Neuronal stem cell (in vitro differentiated cells): Measurements from ENCODE around the gene POLR2B.
"Not testable (repeated sequence)": the region's sequence is repeated elsewhere in the genome, so short reads cannot be mapped to it uniquely, and the experiment has no call there.

Experiments
- DNase-seq: peaks from one replicate; pipeline ENCODE4 v3.0.0-alpha.2; 2013; ENCODE audit warnings: low spot score
- H2AFZ ChIP-seq: one replicate; pipeline ENCODE4 v1.6.1; 2013; ENCODE audit warnings: mild to moderate bottlenecking, low read length, inconsistent platforms
- H2AK5ac ChIP-seq: 2 replicates; pipeline ENCODE4 v1.6.1; 2013; ENCODE audit warnings: low read depth, mild to moderate bottlenecking, inconsistent platforms, low read length, moderate library complexity, mixed read lengths
- H2BK120ac ChIP-seq: 2 replicates; pipeline ENCODE4 v1.6.1; 2013; ENCODE audit warnings: low read depth, mild to moderate bottlenecking, inconsistent platforms, low read length, moderate library complexity, mixed read lengths
- H2BK12ac ChIP-seq: one replicate; pipeline ENCODE4 v1.6.1; 2013; ENCODE audit warnings: low read length, inconsistent platforms
- H2BK15ac ChIP-seq: 2 replicates; pipeline ENCODE4 v1.6.1; 2013; ENCODE audit warnings: mild to moderate bottlenecking, low read length, inconsistent platforms, mixed read lengths
- H2BK5ac ChIP-seq: one replicate; pipeline ENCODE4 v1.6.1; 2013; ENCODE audit warnings: inconsistent platforms, mild to moderate bottlenecking, low read length, moderate library complexity
- H3K14ac ChIP-seq: one replicate; pipeline ENCODE4 v1.6.1; 2013; ENCODE audit warnings: low read length, inconsistent platforms
- H3K18ac ChIP-seq: 2 replicates; pipeline ENCODE4 v1.6.1; 2013; ENCODE audit warnings: low read length, inconsistent platforms
- H3K23ac ChIP-seq: 2 replicates; pipeline ENCODE4 v1.6.1; 2013; ENCODE audit warnings: low read depth, mild to moderate bottlenecking, mixed read lengths, low read length, inconsistent platforms; ENCODE audit not compliant: poor library complexity
- H3K27ac ChIP-seq: replicated peaks from 3 replicates; pipeline ENCODE4 v1.5.1; 2013; ENCODE audit warnings: low read length, inconsistent platforms
- H3K27me3 ChIP-seq, 3 experiments: 2 replicates each; pipeline ENCODE4 v1.6.1; 2013; ENCODE audit warnings: low read length in 3 of 3, mild to moderate bottlenecking in 2 of 3, inconsistent platforms in 1 of 3, low read depth in 1 of 3, mixed read lengths in 1 of 3, moderate library complexity in 1 of 3; ENCODE audit not compliant: control insufficient read depth in 3 of 3, insufficient read depth in 3 of 3
- H3K36me3 ChIP-seq, 2 donors: replicated peaks in 1 of 2; 2 replicates each; pipeline ENCODE4 v1.6.1; 2013; ENCODE audit warnings: low read length in 2 of 2; ENCODE audit not compliant: control insufficient read depth in 2 of 2, insufficient read depth in 2 of 2
- H3K4ac ChIP-seq: 2 replicates; pipeline ENCODE4 v1.6.1; 2013; ENCODE audit warnings: inconsistent platforms, mild to moderate bottlenecking, low read length, moderate library complexity
- H3K4me1 ChIP-seq, 2 donors: 1 replicate in 1 of 2; 2 replicates in 1 of 2; pipeline ENCODE4 v1.6.1; 2013; ENCODE audit warnings: low read length in 2 of 2, low read depth in 1 of 2; ENCODE audit not compliant: control insufficient read depth in 2 of 2, insufficient read depth in 1 of 2
- H3K4me2 ChIP-seq: one replicate; pipeline ENCODE4 v1.6.1; 2013; ENCODE audit warnings: mild to moderate bottlenecking, low read length, inconsistent platforms; ENCODE audit not compliant: insufficient read depth, poor library complexity, severe bottlenecking
- H3K4me3 ChIP-seq, 2 donors: 2 replicates each; pipeline ENCODE4 v1.5.1; 2013; ENCODE audit warnings: low read length in 2 of 2, mild to moderate bottlenecking in 2 of 2, inconsistent platforms in 1 of 2, moderate library complexity in 1 of 2
- H3K79me1 ChIP-seq: one replicate; pipeline ENCODE4 v1.6.1; 2013; ENCODE audit warnings: low read depth, mild to moderate bottlenecking, inconsistent platforms, low read length, moderate library complexity
- H3K9ac ChIP-seq: one replicate; pipeline ENCODE4 v1.6.1; 2013; ENCODE audit warnings: mild to moderate bottlenecking, low read depth, low read length, inconsistent platforms; ENCODE audit not compliant: poor library complexity
- H3K9me3 ChIP-seq, 2 donors: replicated peaks in 1 of 2; 2 replicates each; pipeline versions ENCODE3 to v1.6.1; 2013; ENCODE audit warnings: low read length in 2 of 2, mild to moderate bottlenecking in 2 of 2, inconsistent platforms in 1 of 2, low read depth in 1 of 2, mixed read lengths in 1 of 2, moderate library complexity in 1 of 2; ENCODE audit not compliant: control insufficient read depth in 2 of 2, insufficient read depth in 1 of 2
- H4K8ac ChIP-seq: one replicate; pipeline ENCODE4 v1.6.1; 2013; ENCODE audit warnings: low read depth, mild to moderate bottlenecking, inconsistent platforms, low read length, moderate library complexity
- H4K91ac ChIP-seq: one replicate; pipeline ENCODE4 v1.6.1; 2013; ENCODE audit warnings: low read length, low read depth, mild to moderate bottlenecking, inconsistent platforms; ENCODE audit not compliant: poor library complexity
- WGBS, 2 donors: extraction: QIAGEN DNeasy Blood & Tissue Kit; methylation state at CpG; one replicate each; pipeline ENCODE4 v1.1.7; 2013; ENCODE audit warnings: missing lambda C conversion rate in 2 of 2, mixed read lengths in 1 of 2; ENCODE audit not compliant: insufficient read length in 2 of 2, insufficient replicate concordance in 1 of 2; ENCODE audit errors: extremely low coverage in 2 of 2; 5-methylcytosine and 5-hydroxymethylcytosine counted together

Gene POLR2B

DNA sequence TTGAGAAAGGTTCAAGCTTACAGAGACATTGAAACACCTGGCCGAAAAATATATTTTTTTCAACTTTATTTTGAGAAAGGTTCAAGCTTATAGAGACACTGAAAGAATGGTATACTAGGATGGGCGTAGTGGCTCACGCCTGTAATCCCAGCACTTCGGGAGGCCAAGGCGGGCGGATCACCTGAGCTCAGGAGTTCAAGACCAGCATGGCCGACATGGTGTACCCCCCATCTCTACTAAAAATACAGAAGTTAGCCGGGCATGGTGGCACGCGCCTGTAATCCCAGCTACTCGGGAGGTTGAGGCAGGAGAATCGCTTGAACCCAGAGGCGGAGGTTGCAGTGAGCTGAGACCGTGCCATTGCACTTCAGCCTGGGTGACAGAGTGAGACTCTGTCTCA lies 38.9 kb upstream of the POLR2B start:
- not testable (repeated sequence) for H3K9me3 ChIP-seq, H3K4me3 ChIP-seq, H3K27ac ChIP-seq, H3K14ac ChIP-seq, H2BK15ac ChIP-seq, H3K18ac ChIP-seq, H2AFZ ChIP-seq, H4K91ac ChIP-seq, H2AK5ac ChIP-seq, H3K4ac ChIP-seq, H2BK12ac ChIP-seq, H3K9ac ChIP-seq, H3K27me3 ChIP-seq, H2BK5ac ChIP-seq, H3K23ac ChIP-seq, DNase-seq, H4K8ac ChIP-seq, H3K4me2 ChIP-seq, H3K79me1 ChIP-seq, H3K4me1 ChIP-seq, H2BK120ac ChIP-seq
- H3K36me3 ChIP-seq = peaks cover 0 to 41% of the 10 kb centered on the region in 2 donors
- WGBS, 2 donors = no CpG with 5 or more reads among the region's 14 CpGs

DNA sequence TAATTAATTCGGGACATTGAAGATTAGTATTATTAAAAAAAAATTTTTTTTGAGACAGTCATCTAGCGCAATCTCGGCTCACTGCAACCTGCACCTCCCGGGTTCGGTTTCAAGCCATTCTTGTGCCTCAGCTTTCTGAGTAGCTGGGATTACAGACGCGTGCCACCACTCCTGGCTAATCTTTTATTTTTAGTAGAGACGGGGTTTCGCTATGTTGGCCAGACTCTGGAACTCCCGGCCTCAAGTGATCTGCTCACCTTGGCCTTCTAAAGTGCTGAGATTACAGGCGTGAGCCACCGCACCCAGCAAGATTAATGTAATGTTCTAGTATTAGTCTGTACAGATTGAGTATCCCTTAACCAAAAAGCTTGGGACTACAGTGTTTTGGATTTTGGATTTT lies 38.3 kb upstream of the POLR2B start:
- H3K79me1 ChIP-seq = no peaks in the 10 kb centered on the region
- no peak overlapping the region for H3K18ac ChIP-seq
- H4K8ac ChIP-seq = no peak overlapping the region
- WGBS, 2 donors = no CpG with 5 or more reads among the region's 12 CpGs
- no peak overlapping the region for H4K91ac ChIP-seq
- H2BK120ac ChIP-seq = no peak overlapping the region
- no peaks in the 10 kb centered on the region for H3K9me3 ChIP-seq
- H3K27ac ChIP-seq = no peak overlapping the region
- H3K4ac ChIP-seq = no peak overlapping the region
- no peak overlapping the region for H3K4me3 ChIP-seq
- H2BK15ac ChIP-seq = no peak overlapping the region
- H2AFZ ChIP-seq = no peak overlapping the region
- H2BK12ac ChIP-seq = no peak overlapping the region
- H3K4me1 ChIP-seq = no peaks in the 10 kb centered on the region
- no peak overlapping the region for H2AK5ac ChIP-seq
- no peak overlapping the region for H3K9ac ChIP-seq
- no peaks in the 10 kb centered on the region for H3K27me3 ChIP-seq
- no peak overlapping the region for H3K14ac ChIP-seq
- no peak overlapping the region for H3K23ac ChIP-seq
- H3K36me3 ChIP-seq = peaks cover 0 to 35% of the 10 kb centered on the region in 2 donors
- H2BK5ac ChIP-seq = no peak overlapping the region
- peak overlapping the region; percentile 11 for H3K4me2 ChIP-seq
- no peak for DNase-seq

DNA sequence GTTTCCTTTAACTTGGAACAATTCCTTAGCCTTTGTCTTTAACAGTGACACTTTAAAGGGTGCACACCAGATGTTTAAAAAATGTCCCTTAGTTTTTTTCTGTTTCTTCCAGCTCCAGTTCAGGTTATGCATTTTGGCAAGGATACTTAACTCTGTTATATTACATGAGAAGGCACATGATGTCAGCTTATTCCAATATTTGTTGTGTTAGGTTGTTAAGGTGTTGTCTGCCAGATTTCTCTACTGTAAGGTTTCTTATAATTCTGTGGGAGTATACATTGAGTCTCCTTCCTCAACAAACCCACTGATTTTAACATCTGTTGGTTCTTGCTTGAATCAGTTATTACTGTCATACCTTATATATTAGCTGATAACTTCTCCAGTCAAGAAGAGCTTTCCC lies 37.7 kb upstream of the POLR2B start:
- Histone ChIP-seq H3K23ac (no peak overlapping the region), H2BK15ac (no peak overlapping the region), H3K4ac (no peak overlapping the region), H2AK5ac (no peak overlapping the region), H3K27me3 (no peaks in the 10 kb centered on the region), H3K4me1 (no peaks in the 10 kb centered on the region), H3K9me3 (no peaks in the 10 kb centered on the region), H3K14ac (no peak overlapping the region), H3K18ac (no peak overlapping the region), H3K4me2 (no peak overlapping the region), H3K4me3 (no peak overlapping the region), H4K8ac (no peak overlapping the region), H3K27ac (no peak overlapping the region), H2BK120ac (no peak overlapping the region), H2BK5ac (no peak overlapping the region), H3K9ac (no peak overlapping the region), H3K36me3 (peaks cover 0 to 32% of the 10 kb centered on the region in 2 donors), H3K79me1 (no peaks in the 10 kb centered on the region), H4K91ac (no peak overlapping the region), H2AFZ (no peak overlapping the region), H2BK12ac (no peak overlapping the region)
- no peak for DNase-seq

DNA sequence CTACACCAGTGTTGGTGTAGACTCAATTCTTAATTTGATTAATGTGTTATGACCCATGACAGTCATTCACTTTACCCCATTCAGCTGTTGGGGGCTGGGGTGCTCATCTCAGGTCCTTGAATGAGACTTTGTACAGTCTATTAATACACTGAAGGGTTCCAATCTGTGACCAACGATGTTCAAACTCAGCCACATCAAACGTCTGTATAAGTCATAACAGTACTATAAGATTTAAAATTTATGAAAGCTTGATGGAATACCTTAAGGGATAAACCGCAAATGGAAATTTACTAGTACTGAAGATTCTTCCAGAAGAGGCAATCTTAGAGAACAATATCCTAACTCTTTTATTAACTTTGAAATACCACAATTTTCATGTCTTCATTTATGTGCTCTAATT lies 37.3 kb upstream of the POLR2B start:
- no peak overlapping the region for H3K18ac ChIP-seq
- no peak overlapping the region for H3K9ac ChIP-seq
- no peak overlapping the region for H3K23ac ChIP-seq
- no peak overlapping the region for H2AFZ ChIP-seq
- H3K4me1 ChIP-seq = no peaks in the 10 kb centered on the region
- H3K4me3 ChIP-seq = no peak overlapping the region
- H2BK120ac ChIP-seq = no peak overlapping the region
- no peak overlapping the region for H3K4ac ChIP-seq
- DNase-seq = no peak
- H3K9me3 ChIP-seq = no peaks in the 10 kb centered on the region
- H3K27ac ChIP-seq = no peak overlapping the region
- no peak overlapping the region for H4K8ac ChIP-seq
- no peak overlapping the region for H3K4me2 ChIP-seq
- H3K14ac ChIP-seq = no peak overlapping the region
- no peak overlapping the region for H2BK5ac ChIP-seq
- H4K91ac ChIP-seq = no peak overlapping the region
- no peak overlapping the region for H2BK15ac ChIP-seq
- no peaks in the 10 kb centered on the region for H3K79me1 ChIP-seq
- peaks cover 0 to 28% of the 10 kb centered on the region in 2 donors for H3K36me3 ChIP-seq
- H2BK12ac ChIP-seq = no peak overlapping the region
- no CpG with 5 or more reads among the region's 3 CpGs for WGBS, 2 donors
- H2AK5ac ChIP-seq = no peak overlapping the region
- no peaks in the 10 kb centered on the region for H3K27me3 ChIP-seq
